Naive thymus-derived CD8-positive, alpha-beta T cell (primary cell): ENCODE results near the gene TBC1D2B. TPM values are rescaled to one million over a fixed set of nuclear protein-coding genes. Genes with fewer than 3 reads are reported as not detected.
A peak's percentile ranks its signal among the peaks of the same experiment; 100 is the strongest.

Source experiments
- ATAC-seq, 2 donors: fragments of 150-1000 bp; cut with Tn5 transposase in 1 of 2; sonication (Bioruptor Pico), chemical (Tn5 transposase) in 1 of 2; 1 replicate in 1 of 2; 2 replicates in 1 of 2; pipeline ENCODE4 v1.10.0; 2021; ENCODE audit warnings: mild to moderate bottlenecking in 2 of 2, moderate library complexity in 2 of 2
- POLR2A ChIA-PET: fragments of 350-600 bp; sonication (Branson Sonifier 250); formaldehyde crosslinking; loops from one replicate; lab custom pipeline; 2021; ENCODE audit warnings: antibody characterized with exemption; lab: Charles Lee
- DNase-seq, 10 donors: peaks; one replicate each; pipeline versions ENCODE4 v3.0.0 to v3.0.0-alpha.2; 2020 to 2022
- H3K27ac Mint-ChIP-seq, 10 donors: one replicate each; pipeline ENCODE4 v1.8.0; 2020 to 2022; ENCODE audit warnings: mild to moderate bottlenecking in 10 of 10, mixed read lengths in 10 of 10, moderate library complexity in 4 of 10, inconsistent platforms in 1 of 10
- H3K27me3 Mint-ChIP-seq, 5 donors: one replicate each; pipeline ENCODE4 v1.8.0; 2021 to 2022; ENCODE audit warnings: mixed read lengths in 5 of 5
- H3K36me3 Mint-ChIP-seq, 3 donors: one replicate each; pipeline ENCODE4 v1.8.0; 2020 to 2022; ENCODE audit warnings: mixed read lengths in 3 of 3, mild to moderate bottlenecking in 2 of 3, inconsistent platforms in 1 of 3
- H3K4me1 Mint-ChIP-seq, 4 donors: one replicate each; pipeline ENCODE4 v1.8.0; 2021 to 2022; ENCODE audit warnings: mixed read lengths in 4 of 4
- H3K4me3 Mint-ChIP-seq, 10 donors: one replicate each; pipeline ENCODE4 v1.8.0; 2020 to 2022; ENCODE audit warnings: mild to moderate bottlenecking in 10 of 10, mixed read lengths in 10 of 10, moderate library complexity in 6 of 10, inconsistent platforms in 1 of 10
- H3K9me3 Mint-ChIP-seq, 9 donors: one replicate each; pipeline ENCODE4 v1.8.0; 2020 to 2022; ENCODE audit warnings: mixed read lengths in 9 of 9, mild to moderate bottlenecking in 3 of 9, inconsistent platforms in 1 of 9, moderate library complexity in 1 of 9
- polyA plus RNA-seq, 3 donors: library from polyadenylated mRNA; unstranded; fragments of 300-500 nt; fragmentation: Illumina TruSeq; gene quantifications; one replicate each; pipeline ENCODE4 v1.2.3, GENCODE V29; 2021
- total RNA-seq, 8 experiments: library from RNA in 2 of 8; stranded (reverse) in 2 of 8; gene quantifications; one replicate each; pipeline ENCODE4 v1.2.3 and lab custom pipeline; 2021 to 2026

Gene TBC1D2B
- total and polyA plus RNA-seq, 5 experiments from 2014 or later = 8.1 to 82.1 (median 14.0) TPM

DNA sequence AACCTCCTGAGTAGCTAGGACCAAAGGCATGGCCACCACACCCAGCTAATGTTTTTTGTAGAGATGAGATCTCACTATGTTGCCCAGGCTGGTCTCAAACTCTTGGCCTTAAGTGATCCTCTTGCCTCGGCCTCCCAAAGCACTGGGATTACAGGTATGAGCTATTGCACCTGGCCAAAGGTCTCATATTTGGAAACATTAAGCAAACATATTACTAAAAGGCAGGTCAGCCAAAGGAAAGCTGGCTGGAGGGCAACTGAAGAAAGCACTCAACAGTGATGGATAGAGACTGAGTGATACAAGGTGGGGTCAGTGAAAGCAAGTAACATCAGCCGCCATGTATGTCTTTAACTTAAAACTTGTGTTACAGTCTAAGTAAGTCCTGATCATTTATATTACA, 57.5 kb downstream of the TBC1D2B start:
- no peaks in the 10 kb centered on the region for H3K27me3 Mint-ChIP-seq
- ATAC-seq (no peak), DNase-seq (no peak)
- no peak overlapping the region for H3K4me3 Mint-ChIP-seq
- no peaks in the 10 kb centered on the region for H3K9me3 Mint-ChIP-seq
- H3K27ac Mint-ChIP-seq = peak overlapping the region in 1 of 10 donors; percentile 38
- peaks cover 4 to 81% (median 21%) of the 10 kb centered on the region in 3 donors for H3K36me3 Mint-ChIP-seq
- peaks cover 12 to 39% (median 21%) of the 10 kb centered on the region in 4 donors for H3K4me1 Mint-ChIP-seq
- POLR2A ChIA-PET = interaction anchor here (1.1 to 2.6 kb wide), 4 partner anchors 15 to 83 kb away, joined by 3 to 8 read pairs (median 4); no protein-coding TSS in a partner anchor

DNA sequence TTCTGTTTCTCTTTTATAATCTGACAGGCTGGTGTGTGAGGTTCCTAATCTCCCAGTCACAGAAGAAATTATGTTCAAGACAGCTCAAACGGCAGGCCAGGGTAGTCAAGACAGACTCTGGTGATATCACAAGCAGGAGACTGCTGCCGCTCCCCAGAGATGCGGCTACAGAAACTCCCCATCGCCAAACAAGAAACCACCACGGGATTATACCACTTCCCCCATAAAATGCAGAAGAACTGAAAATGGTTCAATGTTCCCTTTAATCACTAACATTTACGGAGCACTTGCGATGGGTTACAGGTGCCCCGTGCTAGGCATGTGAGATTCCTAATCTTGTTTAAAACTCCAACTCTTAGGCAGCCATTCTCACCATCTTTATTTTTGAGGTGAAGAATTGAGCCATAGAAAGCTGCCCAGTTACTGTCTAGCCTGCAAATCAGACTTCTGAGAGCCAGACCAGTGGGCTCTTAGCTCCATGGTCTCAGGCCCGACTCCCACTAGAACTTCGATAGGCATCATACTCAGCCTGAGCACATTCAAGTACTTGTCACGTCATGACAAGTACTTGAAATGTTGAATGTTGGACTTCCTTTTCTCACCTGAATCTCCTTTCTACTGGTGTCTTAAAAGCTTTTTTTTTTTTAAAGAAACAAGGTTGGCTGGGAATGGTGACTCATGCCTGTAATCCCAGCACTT, 58.4 kb downstream of the TBC1D2B start:
- H3K4me3 Mint-ChIP-seq = peak overlapping the region in 9 of 10 donors; percentile 10 to 41 (median 21)
- no peaks in the 10 kb centered on the region for H3K9me3 Mint-ChIP-seq
- H3K4me1 Mint-ChIP-seq = peaks cover 12 to 39% (median 20%) of the 10 kb centered on the region in 4 donors
- H3K27ac Mint-ChIP-seq = peak overlapping the region in 9 of 10 donors; percentile 27 to 92 (median 80)
- DNase-seq = peak in 3 of 10 donors; percentile 14 to 39 (median 26)
- POLR2A ChIA-PET = interaction anchor here (0.5 to 2.6 kb wide), 5 partner anchors 16 to 84 kb away, joined by 3 to 8 read pairs (median 5); partner anchors contain the start of gene TBC1D2B
- no peaks in the 10 kb centered on the region for H3K27me3 Mint-ChIP-seq
- peak; percentile 82 to 89 for ATAC-seq
- H3K36me3 Mint-ChIP-seq = peaks cover 4 to 80% (median 22%) of the 10 kb centered on the region in 3 donors

DNA sequence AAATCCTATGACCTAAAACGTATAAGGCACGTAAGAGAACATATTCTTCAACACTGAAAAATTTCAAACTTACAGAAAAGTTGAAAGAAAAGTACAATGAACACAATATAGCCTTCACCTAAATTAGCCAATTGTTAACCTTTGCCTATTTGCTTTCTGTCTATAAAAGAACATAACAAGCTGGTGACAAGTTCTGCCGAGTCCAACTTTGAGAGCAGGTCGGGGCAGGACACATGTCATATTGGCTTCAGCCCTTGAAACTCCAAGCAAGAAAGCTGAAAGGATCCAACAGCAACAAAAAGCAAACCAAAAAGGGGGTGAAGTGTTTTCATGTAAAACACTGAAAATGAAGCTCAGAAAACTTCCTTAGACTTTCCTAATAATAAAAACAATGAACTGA, 59.1 kb downstream of the TBC1D2B start:
- Mint-ChIP-seq H3K9me3 (no peaks in the 10 kb centered on the region), H3K27ac (peak overlapping the region in 6 of 10 donors; percentile 50 to 86 (median 60)), H3K27me3 (no peaks in the 10 kb centered on the region), H3K4me3 (peak overlapping the region in 1 of 10 donors; percentile 18), H3K4me1 (peaks cover 12 to 39% (median 20%) of the 10 kb centered on the region in 4 donors), H3K36me3 (peaks cover 4 to 79% (median 20%) of the 10 kb centered on the region in 3 donors)
- DNase-seq (no peak), ATAC-seq (no peak)
- POLR2A ChIA-PET = interaction anchor here (0.5 to 2.6 kb wide), 3 partner anchors 16 to 54 kb away, joined by 5 to 8 read pairs (median 6); no protein-coding TSS in a partner anchor

DNA sequence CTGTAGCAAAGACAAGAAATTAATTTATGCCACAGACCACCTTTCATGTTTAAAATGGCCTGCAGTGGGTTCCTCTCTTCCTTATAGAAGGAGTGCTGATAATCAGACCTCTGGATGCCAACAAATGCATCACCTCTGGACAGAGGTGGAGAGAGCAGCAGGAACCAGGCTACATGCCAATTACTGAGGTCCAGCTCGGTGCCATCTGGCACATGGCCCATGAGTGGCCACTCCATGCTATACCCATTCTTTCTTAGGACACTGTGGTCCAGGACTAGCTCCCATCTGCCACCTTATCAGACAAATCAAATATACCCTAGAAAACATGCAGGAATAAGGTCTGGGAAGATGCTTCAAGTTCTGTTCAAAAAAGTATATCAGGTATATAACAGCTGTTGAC, 60.7 kb downstream of the TBC1D2B start:
- DNase-seq (no peak), ATAC-seq (no peak)
- H3K27me3 Mint-ChIP-seq = no peaks in the 10 kb centered on the region
- no peak overlapping the region for H3K4me3 Mint-ChIP-seq
- peaks cover 11 to 39% (median 20%) of the 10 kb centered on the region in 4 donors for H3K4me1 Mint-ChIP-seq
- no peaks in the 10 kb centered on the region for H3K9me3 Mint-ChIP-seq
- H3K27ac Mint-ChIP-seq = peak overlapping the region in 2 of 10 donors; percentile 0 to 57
- POLR2A ChIA-PET = no interaction called here
- peaks cover 4 to 81% (median 21%) of the 10 kb centered on the region in 3 donors for H3K36me3 Mint-ChIP-seq

DNA sequence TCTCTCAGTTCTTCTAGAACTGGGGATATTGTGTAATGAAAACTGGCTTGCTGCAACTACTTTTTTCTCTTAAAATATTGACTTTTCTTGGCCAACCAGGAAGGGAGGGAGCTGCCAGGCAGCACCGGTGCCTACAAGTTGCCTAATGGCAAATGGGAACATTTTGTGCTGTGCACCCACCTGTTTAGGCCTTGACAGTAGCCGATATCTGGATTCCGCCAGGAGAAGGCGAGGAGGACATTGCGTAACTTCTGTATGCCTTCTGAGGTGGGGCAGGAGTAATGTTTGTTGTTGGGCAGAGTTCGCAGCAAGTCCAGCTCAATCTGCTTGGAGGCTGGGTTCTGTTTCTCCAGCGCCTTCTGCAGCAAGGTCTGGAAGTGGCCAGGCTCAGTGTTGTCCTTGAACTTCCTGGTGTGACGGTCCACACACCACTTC, 64.9 kb downstream of the TBC1D2B start:
- no peak for ATAC-seq
- no peak overlapping the region for H3K4me3 Mint-ChIP-seq
- DNase-seq = no peak
- H3K27me3 Mint-ChIP-seq = no peaks in the 10 kb centered on the region
- no peaks in the 10 kb centered on the region for H3K9me3 Mint-ChIP-seq
- peak overlapping the region in 2 of 10 donors; percentile 7 to 17 for H3K27ac Mint-ChIP-seq
- H3K36me3 Mint-ChIP-seq = peaks cover 0 to 87% (median 19%) of the 10 kb centered on the region in 3 donors
- POLR2A ChIA-PET = no interaction called here
- peaks cover 0 to 8% (median 3%) of the 10 kb centered on the region in 4 donors for H3K4me1 Mint-ChIP-seq

DNA sequence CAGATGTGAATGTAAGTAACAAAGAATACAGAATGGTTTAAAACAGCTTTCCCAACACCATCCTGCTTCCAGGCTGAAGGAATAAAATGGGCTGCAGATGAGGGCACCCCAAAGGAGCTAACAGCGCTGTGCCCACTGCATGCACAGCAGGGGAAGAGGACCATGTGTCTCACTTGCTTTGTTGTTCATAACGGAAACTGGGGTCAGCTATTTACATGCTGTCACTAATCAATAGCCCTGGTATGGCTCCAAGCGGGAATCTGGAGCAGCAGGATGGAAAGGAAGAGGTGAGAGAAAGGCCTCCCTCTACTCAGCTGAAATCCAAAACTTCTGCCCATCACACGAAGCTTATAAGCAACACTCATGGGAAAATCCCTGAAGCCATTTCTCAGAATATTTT, 67.4 kb downstream of the TBC1D2B start:
- peaks cover 0 to 13% (median 8%) of the 10 kb centered on the region in 4 donors for H3K4me1 Mint-ChIP-seq
- peak overlapping the region in 1 of 10 donors; percentile 80 for H3K27ac Mint-ChIP-seq
- peaks cover 0 to 91% (median 16%) of the 10 kb centered on the region in 3 donors for H3K36me3 Mint-ChIP-seq
- no peak for DNase-seq
- POLR2A ChIA-PET = interaction anchor here (0.6 kb wide), 1 partner anchor 20 kb away, joined by 3 read pairs; no protein-coding TSS in a partner anchor
- H3K9me3 Mint-ChIP-seq = no peaks in the 10 kb centered on the region
- no peaks in the 10 kb centered on the region for H3K27me3 Mint-ChIP-seq
- no peak overlapping the region for H3K4me3 Mint-ChIP-seq
- no peak for ATAC-seq

DNA sequence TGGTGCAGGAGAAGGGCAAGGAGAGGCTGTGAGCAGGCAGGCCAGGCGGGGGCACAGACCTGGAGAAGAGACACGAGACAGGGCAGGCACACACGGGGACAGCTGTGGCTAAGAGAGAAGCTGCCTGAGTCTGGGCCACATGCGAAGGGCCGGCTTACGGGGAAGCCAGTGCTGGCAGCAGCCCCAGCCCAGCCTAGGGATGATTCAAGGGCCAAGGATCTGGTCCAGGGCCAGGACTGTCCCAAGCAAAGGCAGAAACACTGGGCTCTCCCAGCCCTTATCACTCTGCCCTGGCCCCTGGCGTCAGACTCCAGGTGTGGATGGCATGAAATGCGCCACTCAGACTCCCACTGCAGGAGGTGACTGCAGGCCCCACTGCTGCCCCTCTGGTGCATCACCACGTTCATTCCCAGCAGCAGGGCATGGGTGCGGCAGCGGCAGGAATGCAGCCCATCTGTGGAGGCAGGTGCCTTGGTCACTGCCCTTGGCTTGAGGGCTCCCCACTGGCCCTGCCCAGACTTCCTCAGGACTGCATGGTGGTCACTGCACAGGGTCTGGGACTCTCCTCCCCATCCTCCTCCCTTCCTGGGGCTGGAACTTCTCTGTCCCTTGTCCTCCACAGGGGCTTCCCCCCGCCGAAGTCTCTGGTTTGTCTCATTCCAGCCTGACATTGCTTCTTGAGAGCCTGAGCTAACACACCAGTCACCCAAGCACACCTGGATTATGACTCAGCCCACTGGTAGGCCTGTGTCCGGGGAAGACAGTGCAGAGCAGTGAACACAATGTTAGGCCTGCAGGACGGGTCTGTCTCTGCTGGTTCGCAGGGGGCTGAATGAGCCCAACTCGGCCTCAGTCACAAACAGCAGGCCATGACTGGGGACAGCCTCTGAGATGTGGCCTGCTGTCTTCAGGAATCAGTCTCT, 69.3 kb downstream of the TBC1D2B start:
- no peaks in the 10 kb centered on the region for H3K9me3 Mint-ChIP-seq
- peaks cover 0 to 85% (median 12%) of the 10 kb centered on the region in 3 donors for H3K36me3 Mint-ChIP-seq
- H3K4me3 Mint-ChIP-seq = no peak overlapping the region
- DNase-seq (no peak), ATAC-seq (no peak)
- peaks cover 0 to 13% (median 8%) of the 10 kb centered on the region in 4 donors for H3K4me1 Mint-ChIP-seq
- peak overlapping the region in 2 of 10 donors; percentile 40 to 59 for H3K27ac Mint-ChIP-seq
- POLR2A ChIA-PET = no interaction called here
- H3K27me3 Mint-ChIP-seq = no peaks in the 10 kb centered on the region

DNA sequence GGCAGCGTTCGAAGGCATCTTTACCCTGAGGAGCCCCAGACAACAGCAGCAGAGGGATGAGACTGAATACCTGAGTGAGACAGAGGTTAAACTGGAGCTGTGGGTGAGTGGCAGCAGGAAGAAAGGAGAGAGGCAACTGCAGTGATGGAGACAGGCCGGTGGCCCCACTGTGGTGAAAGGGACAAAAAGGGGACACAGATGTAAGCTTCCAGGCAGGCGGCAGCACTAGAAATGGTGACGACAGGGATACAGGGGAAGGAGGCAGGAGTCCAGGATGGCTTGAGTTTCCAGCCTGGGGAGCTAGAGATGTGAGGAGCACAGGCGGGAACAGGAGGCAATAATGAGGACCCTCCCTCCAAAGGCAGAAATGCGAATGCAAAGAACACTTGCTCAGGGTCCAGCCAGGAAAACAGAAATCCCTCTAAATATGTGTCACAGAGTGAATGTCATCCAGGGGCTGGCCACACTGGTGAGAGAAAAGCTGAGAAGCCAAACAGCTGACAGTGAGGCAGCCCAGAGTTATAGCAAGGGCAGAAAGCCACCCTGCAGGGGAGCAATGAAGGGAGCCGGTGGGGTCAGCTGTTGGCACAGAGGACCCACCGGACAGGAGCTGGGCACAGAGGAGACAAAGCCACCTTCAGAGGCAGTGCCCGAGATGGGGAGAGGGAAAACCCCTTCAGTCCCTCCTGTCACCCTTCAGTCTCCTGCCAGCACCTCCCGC, 70.1 kb downstream of the TBC1D2B start:
- POLR2A ChIA-PET = no interaction called here
- Mint-ChIP-seq H3K27me3 (no peaks in the 10 kb centered on the region), H3K9me3 (no peaks in the 10 kb centered on the region), H3K36me3 (peaks cover 0 to 84% (median 8%) of the 10 kb centered on the region in 3 donors), H3K4me1 (peaks cover 0 to 13% (median 8%) of the 10 kb centered on the region in 4 donors), H3K4me3 (no peak overlapping the region), H3K27ac (peak overlapping the region in 7 of 10 donors; percentile 40 to 67 (median 52))
- DNase-seq = no peak
- no peak for ATAC-seq

DNA sequence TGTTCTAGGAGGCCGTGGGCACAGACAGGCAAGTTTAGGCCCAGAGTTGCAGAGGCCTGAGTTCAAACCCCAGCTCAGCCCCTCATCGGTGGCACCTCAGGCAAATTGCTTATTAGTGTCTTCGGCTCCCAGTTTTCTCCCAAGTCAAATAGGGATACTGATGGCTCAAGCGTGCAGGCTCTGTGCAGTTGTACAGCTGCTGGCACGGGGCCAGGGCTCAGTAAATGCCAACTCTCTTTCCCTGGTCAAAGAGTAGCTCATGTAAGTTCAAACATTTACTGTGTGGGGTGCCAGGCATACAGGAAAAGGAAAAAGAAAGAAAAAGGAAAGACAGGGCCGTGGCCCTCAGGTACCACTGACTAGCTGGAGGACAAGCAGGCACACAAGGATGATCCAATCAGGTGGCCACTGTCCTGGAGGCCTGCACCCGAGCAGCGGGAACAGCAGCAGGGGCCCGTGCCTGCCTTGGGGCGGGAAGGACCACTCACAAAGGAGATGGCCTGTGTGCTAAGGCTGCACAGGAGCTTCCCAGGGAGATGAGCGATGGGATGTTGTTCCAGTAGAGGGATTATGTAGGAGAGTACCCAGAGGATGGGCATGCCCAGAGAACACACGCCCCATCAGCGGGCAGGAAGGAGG, 70.8 kb downstream of the TBC1D2B start:
- peaks cover 0 to 84% (median 7%) of the 10 kb centered on the region in 3 donors for H3K36me3 Mint-ChIP-seq
- no peaks in the 10 kb centered on the region for H3K9me3 Mint-ChIP-seq
- ATAC-seq (no peak), DNase-seq (no peak)
- H3K27me3 Mint-ChIP-seq = no peaks in the 10 kb centered on the region
- POLR2A ChIA-PET = no interaction called here
- peak overlapping the region in 6 of 10 donors; percentile 11 to 67 (median 58) for H3K27ac Mint-ChIP-seq
- peaks cover 0 to 13% (median 7%) of the 10 kb centered on the region in 4 donors for H3K4me1 Mint-ChIP-seq
- no peak overlapping the region for H3K4me3 Mint-ChIP-seq

DNA sequence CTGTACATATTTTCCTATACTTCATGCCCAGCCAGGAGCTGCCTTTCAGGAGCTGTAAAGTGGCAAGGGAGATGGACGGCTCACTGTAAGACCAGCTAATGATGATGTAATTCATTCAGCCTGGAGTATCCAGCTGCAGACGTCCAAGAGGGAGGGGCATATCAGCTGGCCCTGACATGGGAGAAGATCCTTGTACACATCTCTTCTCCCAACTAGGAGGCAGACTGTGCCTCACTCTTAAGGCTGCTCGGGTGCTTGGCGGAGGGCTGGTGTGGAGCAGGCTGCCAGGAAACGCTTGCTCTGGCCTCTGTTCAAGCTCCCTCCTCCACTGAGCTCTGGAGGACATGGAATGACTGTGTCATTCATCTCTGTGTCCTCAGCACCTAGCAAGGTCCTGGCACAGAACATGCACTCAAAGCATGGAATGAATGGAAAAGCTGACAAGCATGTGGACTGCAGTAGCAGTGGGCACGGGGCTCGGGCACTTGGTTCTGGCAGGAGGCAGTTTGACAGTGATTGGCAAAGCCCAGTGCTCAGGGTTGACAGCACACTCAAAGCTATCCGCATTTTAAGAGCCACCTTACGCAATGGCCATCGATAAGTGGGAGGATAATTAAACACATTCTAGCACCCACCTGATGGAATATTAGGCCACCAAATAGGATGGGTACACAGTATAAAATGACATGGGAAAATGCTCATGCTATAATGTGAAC, 72.4 kb downstream of the TBC1D2B start:
- Mint-ChIP-seq H3K4me3 (no peak overlapping the region), H3K27ac (peak overlapping the region in 3 of 10 donors; percentile 48 to 76 (median 49)), H3K9me3 (no peaks in the 10 kb centered on the region), H3K27me3 (no peaks in the 10 kb centered on the region), H3K36me3 (peaks cover 0 to 84% (median 14%) of the 10 kb centered on the region in 3 donors), H3K4me1 (peaks cover 4 to 25% (median 16%) of the 10 kb centered on the region in 4 donors)
- POLR2A ChIA-PET = interaction anchor here (0.9 kb wide), 1 partner anchor 73 kb away, joined by 3 read pairs; no protein-coding TSS in a partner anchor
- DNase-seq (no peak), ATAC-seq (no peak)
